WTC11 (cell line): Measurements from ENCODE around the gene EHD1. TPM values are rescaled to one million over a fixed set of nuclear protein-coding genes. Genes with fewer than 3 reads are reported as not detected.

Experiments
- ARID4B ChIP-seq: sonication (generic); formaldehyde crosslinking; IDR thresholded peaks from 2 replicates; pipeline ENCODE4 v1.8.0; 2023; ENCODE audit warnings: missing genetic modification reagents, mild to moderate bottlenecking, borderline replicate concordance
- ATF1 ChIP-seq: sonication (generic); formaldehyde crosslinking; IDR thresholded peaks from 2 replicates; pipeline ENCODE4 v1.8.1; 2023; ENCODE audit warnings: mild to moderate bottlenecking, moderate library complexity, missing genetic modification reagents
- CBFB ChIP-seq: sonication (generic); formaldehyde crosslinking; IDR thresholded peaks from 2 replicates; pipeline ENCODE4 v1.8.1; 2022; ENCODE audit warnings: mild to moderate bottlenecking, low read depth, missing genetic modification reagents
- FOXK1 ChIP-seq: sonication (generic); formaldehyde crosslinking; IDR thresholded peaks from 2 replicates; pipeline ENCODE4 v1.8.0; 2022; ENCODE audit warnings: mild to moderate bottlenecking, moderate library complexity, missing genetic modification reagents
- FOXP1 ChIP-seq: sonication (generic); formaldehyde crosslinking; IDR thresholded peaks from 2 replicates; pipeline ENCODE4 v1.8.0; 2022; ENCODE audit warnings: missing genetic modification reagents, mild to moderate bottlenecking, moderate library complexity, borderline replicate concordance
- JUN ChIP-seq: sonication (generic); formaldehyde crosslinking; IDR thresholded peaks from 2 replicates; pipeline ENCODE4 v1.8.0; 2023; ENCODE audit warnings: mild to moderate bottlenecking, missing genetic modification reagents
- MAX ChIP-seq: sonication (generic); formaldehyde crosslinking; IDR thresholded peaks from 2 replicates; pipeline ENCODE4 v1.8.0; 2022; ENCODE audit warnings: mild to moderate bottlenecking, missing genetic modification reagents
- NFYB ChIP-seq: sonication (generic); formaldehyde crosslinking; conservative IDR thresholded peaks from 2 replicates; pipeline ENCODE4 v1.8.0; 2022; ENCODE audit warnings: low read depth, missing genetic modification reagents
- NR1H2 ChIP-seq: sonication (generic); formaldehyde crosslinking; IDR thresholded peaks from 2 replicates; pipeline ENCODE4 v1.9.0; 2021; ENCODE audit warnings: mild to moderate bottlenecking, moderate library complexity, missing genetic modification reagents
- NR2C2 ChIP-seq: sonication (generic); formaldehyde crosslinking; IDR thresholded peaks from 2 replicates; pipeline ENCODE4 v1.8.0; 2022; ENCODE audit warnings: mild to moderate bottlenecking, missing genetic modification reagents
- RORB ChIP-seq: fragments of 250-450 bp; sonication (Bioruptor Pico); IDR thresholded peaks from 2 replicates; pipeline ENCODE4 v1.9.0; 2021; ENCODE audit warnings: mild to moderate bottlenecking
- SMAD3 ChIP-seq: sonication (generic); formaldehyde crosslinking; IDR thresholded peaks from 2 replicates; pipeline ENCODE4 v1.8.0; 2022; ENCODE audit warnings: missing genetic modification reagents, mild to moderate bottlenecking, borderline replicate concordance
- SP1 ChIP-seq: sonication (generic); formaldehyde crosslinking; conservative IDR thresholded peaks from 2 replicates; pipeline ENCODE4 v1.8.1; 2022; ENCODE audit warnings: missing genetic modification reagents
- ZBTB43 ChIP-seq: sonication (generic); formaldehyde crosslinking; IDR thresholded peaks from 2 replicates; pipeline ENCODE4 v1.8.1; 2023; ENCODE audit warnings: mild to moderate bottlenecking, missing genetic modification reagents
- ZNF121 ChIP-seq: sonication (generic); formaldehyde crosslinking; IDR thresholded peaks from 2 replicates; pipeline ENCODE4 v1.8.0; 2023; ENCODE audit warnings: missing genetic modification reagents
- ZNF219 ChIP-seq: sonication (generic); formaldehyde crosslinking; IDR thresholded peaks from 2 replicates; pipeline ENCODE4 v1.8.0; 2023; ENCODE audit warnings: missing genetic modification reagents, mild to moderate bottlenecking, borderline replicate concordance
- ZNF263 ChIP-seq: sonication (generic); formaldehyde crosslinking; IDR thresholded peaks from 2 replicates; pipeline ENCODE4 v1.8.1; 2022; ENCODE audit warnings: low read depth, mild to moderate bottlenecking, moderate library complexity, missing genetic modification reagents
- total RNA-seq: library from RNA; stranded (reverse); gene quantifications from 3 replicates; pipeline ENCODE4 v1.2.3, GENCODE V29; 2021
- TF ChIP-seq, protein P1 (sequence below): sonication (generic); formaldehyde crosslinking; IDR thresholded peaks from 2 replicates; pipeline ENCODE4 v1.8.1; 2023; ENCODE audit warnings: mild to moderate bottlenecking, moderate library complexity, missing genetic modification reagents
- TF ChIP-seq, protein P2 (sequence below): sonication (generic); formaldehyde crosslinking; IDR thresholded peaks from 2 replicates; pipeline ENCODE4 v1.8.0; 2022; ENCODE audit warnings: missing genetic modification reagents
- TF ChIP-seq, protein P3 (sequence below): sonication (generic); formaldehyde crosslinking; IDR thresholded peaks from 2 replicates; pipeline ENCODE4 v1.8.0; 2023; ENCODE audit warnings: mild to moderate bottlenecking, missing genetic modification reagents
- TF ChIP-seq, protein P4 (sequence below): sonication (generic); formaldehyde crosslinking; IDR thresholded peaks from 2 replicates; pipeline ENCODE4 v1.8.1; 2022; ENCODE audit warnings: missing genetic modification reagents, borderline replicate concordance

The EHD1 gene
- total RNA-seq, 1 experiment from 2014 or later, result 38.1 TPM

GRCh38 chr11:64916775-64917662 is 38.6 kb upstream of the EHD1 start, which contains the start of gene ATG2A (continued):
- TF ChIP-seq, protein P1, sequence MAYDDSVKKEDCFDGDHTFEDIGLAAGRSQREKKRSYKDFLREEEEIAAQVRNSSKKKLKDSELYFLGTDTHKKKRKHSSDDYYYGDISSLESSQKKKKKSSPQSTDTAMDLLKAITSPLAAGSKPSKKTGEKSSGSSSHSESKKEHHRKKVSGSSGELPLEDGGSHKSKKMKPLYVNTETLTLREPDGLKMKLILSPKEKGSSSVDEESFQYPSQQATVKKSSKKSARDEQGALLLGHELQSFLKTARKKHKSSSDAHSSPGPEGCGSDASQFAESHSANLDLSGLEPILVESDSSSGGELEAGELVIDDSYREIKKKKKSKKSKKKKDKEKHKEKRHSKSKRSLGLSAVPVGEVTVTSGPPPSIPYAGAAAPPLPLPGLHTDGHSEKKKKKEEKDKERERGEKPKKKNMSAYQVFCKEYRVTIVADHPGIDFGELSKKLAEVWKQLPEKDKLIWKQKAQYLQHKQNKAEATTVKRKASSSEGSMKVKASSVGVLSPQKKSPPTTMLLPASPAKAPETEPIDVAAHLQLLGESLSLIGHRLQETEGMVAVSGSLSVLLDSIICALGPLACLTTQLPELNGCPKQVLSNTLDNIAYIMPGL, result peak; percentile 98
- TF ChIP-seq SP1 (CRISPR knock-in tag), result peak; percentile 95
- 0 out of 2 replicates have a peak, but pooled peaks have one; percentile 18 for TF ChIP-seq NR2C2 (CRISPR knock-in tag)
- TF ChIP-seq, protein P2, sequence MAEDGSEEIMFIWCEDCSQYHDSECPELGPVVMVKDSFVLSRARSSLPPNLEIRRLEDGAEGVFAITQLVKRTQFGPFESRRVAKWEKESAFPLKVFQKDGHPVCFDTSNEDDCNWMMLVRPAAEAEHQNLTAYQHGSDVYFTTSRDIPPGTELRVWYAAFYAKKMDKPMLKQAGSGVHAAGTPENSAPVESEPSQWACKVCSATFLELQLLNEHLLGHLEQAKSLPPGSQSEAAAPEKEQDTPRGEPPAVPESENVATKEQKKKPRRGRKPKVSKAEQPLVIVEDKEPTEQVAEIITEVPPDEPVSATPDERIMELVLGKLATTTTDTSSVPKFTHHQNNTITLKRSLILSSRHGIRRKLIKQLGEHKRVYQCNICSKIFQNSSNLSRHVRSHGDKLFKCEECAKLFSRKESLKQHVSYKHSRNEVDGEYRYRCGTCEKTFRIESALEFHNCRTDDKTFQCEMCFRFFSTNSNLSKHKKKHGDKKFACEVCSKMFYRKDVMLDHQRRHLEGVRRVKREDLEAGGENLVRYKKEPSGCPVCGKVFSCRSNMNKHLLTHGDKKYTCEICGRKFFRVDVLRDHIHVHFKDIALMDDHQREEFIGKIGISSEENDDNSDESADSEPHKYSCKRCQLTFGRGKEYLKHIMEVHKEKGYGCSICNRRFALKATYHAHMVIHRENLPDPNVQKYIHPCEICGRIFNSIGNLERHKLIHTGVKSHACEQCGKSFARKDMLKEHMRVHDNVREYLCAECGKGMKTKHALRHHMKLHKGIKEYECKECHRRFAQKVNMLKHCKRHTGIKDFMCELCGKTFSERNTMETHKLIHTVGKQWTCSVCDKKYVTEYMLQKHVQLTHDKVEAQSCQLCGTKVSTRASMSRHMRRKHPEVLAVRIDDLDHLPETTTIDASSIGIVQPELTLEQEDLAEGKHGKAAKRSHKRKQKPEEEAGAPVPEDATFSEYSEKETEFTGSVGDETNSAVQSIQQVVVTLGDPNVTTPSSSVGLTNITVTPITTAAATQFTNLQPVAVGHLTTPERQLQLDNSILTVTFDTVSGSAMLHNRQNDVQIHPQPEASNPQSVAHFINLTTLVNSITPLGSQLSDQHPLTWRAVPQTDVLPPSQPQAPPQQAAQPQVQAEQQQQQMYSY, result no peak; the same call in 1 of the 2 replicates
- peak; percentile 53; the same call in 1 of the 2 replicates for TF ChIP-seq FOXP1 (CRISPR knock-in tag)
- TF ChIP-seq ZNF121 (CRISPR knock-in tag), result no peak
- TF ChIP-seq FOXK1 (CRISPR knock-in tag), result peak; percentile 35; the same call in 1 of the 2 replicates
- TF ChIP-seq RORB (CRISPR knock-in tag), result no peak
- no peak for TF ChIP-seq SMAD3
- TF ChIP-seq CBFB, result no peak
- TF ChIP-seq, protein P3, sequence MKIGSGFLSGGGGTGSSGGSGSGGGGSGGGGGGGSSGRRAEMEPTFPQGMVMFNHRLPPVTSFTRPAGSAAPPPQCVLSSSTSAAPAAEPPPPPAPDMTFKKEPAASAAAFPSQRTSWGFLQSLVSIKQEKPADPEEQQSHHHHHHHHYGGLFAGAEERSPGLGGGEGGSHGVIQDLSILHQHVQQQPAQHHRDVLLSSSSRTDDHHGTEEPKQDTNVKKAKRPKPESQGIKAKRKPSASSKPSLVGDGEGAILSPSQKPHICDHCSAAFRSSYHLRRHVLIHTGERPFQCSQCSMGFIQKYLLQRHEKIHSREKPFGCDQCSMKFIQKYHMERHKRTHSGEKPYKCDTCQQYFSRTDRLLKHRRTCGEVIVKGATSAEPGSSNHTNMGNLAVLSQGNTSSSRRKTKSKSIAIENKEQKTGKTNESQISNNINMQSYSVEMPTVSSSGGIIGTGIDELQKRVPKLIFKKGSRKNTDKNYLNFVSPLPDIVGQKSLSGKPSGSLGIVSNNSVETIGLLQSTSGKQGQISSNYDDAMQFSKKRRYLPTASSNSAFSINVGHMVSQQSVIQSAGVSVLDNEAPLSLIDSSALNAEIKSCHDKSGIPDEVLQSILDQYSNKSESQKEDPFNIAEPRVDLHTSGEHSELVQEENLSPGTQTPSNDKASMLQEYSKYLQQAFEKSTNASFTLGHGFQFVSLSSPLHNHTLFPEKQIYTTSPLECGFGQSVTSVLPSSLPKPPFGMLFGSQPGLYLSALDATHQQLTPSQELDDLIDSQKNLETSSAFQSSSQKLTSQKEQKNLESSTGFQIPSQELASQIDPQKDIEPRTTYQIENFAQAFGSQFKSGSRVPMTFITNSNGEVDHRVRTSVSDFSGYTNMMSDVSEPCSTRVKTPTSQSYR (CRISPR knock-in tag), result no peak
- 0 out of 2 replicates have a peak, but pooled peaks have one; percentile 37 for TF ChIP-seq ZBTB43 (CRISPR knock-in tag)
- no peak for TF ChIP-seq JUN (CRISPR knock-in tag)
- TF ChIP-seq NR1H2 (CRISPR knock-in tag), result no peak
- TF ChIP-seq, protein P4, sequence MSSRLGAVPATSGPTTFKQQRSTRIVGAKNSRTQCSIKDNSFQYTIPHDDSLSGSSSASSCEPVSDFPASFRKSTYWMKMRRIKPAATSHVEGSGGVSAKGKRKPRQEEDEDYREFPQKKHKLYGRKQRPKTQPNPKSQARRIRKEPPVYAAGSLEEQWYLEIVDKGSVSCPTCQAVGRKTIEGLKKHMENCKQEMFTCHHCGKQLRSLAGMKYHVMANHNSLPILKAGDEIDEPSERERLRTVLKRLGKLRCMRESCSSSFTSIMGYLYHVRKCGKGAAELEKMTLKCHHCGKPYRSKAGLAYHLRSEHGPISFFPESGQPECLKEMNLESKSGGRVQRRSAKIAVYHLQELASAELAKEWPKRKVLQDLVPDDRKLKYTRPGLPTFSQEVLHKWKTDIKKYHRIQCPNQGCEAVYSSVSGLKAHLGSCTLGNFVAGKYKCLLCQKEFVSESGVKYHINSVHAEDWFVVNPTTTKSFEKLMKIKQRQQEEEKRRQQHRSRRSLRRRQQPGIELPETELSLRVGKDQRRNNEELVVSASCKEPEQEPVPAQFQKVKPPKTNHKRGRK (CRISPR knock-in tag), result no peak
- no peak for TF ChIP-seq ZNF263
- TF ChIP-seq MAX (CRISPR knock-in tag), result no peak
- TF ChIP-seq NFYB (CRISPR knock-in tag), result peak; percentile 79
- TF ChIP-seq ATF1 (CRISPR knock-in tag), result no peak
- no peak for TF ChIP-seq ARID4B (CRISPR knock-in tag)
- TF ChIP-seq ZNF219 (CRISPR knock-in tag), result no peak
